Upper lobe of right lung (tissue), 1 donor: ENCODE data around the gene TRPM4. TPM values are rescaled to one million over a fixed set of nuclear protein-coding genes. Genes with fewer than 3 reads are reported as not detected.

Source experiments
- ATAC-seq: fragments of 200-7000 bp; cut with Tn5 transposase; one replicate; pipeline ENCODE4 v1.9.1; 2020; ENCODE audit warnings: mild to moderate bottlenecking, moderate library complexity
- DNase-seq: peaks from one replicate; pipeline ENCODE4 v3.0.0-alpha.2; 2020
- H3K27ac ChIP-seq: fragments of 200-600 bp; one replicate; pipeline ENCODE4 v1.8.0; 2022
- H3K27me3 ChIP-seq: fragments of 200-600 bp; one replicate; pipeline ENCODE4 v1.8.0; 2022; ENCODE audit warnings: mild to moderate bottlenecking
- H3K36me3 ChIP-seq: fragments of 200-600 bp; one replicate; pipeline ENCODE4 v1.8.0; 2022
- H3K4me1 ChIP-seq: fragments of 200-600 bp; one replicate; pipeline ENCODE4 v1.8.0; 2022
- H3K4me3 ChIP-seq: fragments of 200-600 bp; one replicate; pipeline ENCODE4 v1.8.0; 2022; ENCODE audit warnings: mild to moderate bottlenecking
- H3K9me3 ChIP-seq: fragments of 200-600 bp; one replicate; pipeline ENCODE4 v1.8.0; 2022
- CTCF ChIP-seq: fragments of 200-600 bp; IDR thresholded peaks from one replicate; pipeline ENCODE4 v1.8.0; 2022; ENCODE audit warnings: antibody characterized with exemption
- intact Hi-C: fragments of 100-400 bp; cut with DNase I; formaldehyde crosslinking; loops from one replicate; pipeline ENCODE4 v1.11.0; 2022
- total RNA-seq: library from RNA; stranded (reverse); fragmentation: NEBNext Ultra II Directional; extraction: Animal tissue kit (Norgen Biotek cat#: 25700); gene quantifications from one replicate; pipeline ENCODE4 v1.2.1, GENCODE V29; 2021
- donor health status: DM: no; HTN: yes; CAD: no; lungs with severe emphysema.

The TRPM4 gene
- total RNA-seq, 1 donor from 2014 or later: 44.3 TPM

DNA sequence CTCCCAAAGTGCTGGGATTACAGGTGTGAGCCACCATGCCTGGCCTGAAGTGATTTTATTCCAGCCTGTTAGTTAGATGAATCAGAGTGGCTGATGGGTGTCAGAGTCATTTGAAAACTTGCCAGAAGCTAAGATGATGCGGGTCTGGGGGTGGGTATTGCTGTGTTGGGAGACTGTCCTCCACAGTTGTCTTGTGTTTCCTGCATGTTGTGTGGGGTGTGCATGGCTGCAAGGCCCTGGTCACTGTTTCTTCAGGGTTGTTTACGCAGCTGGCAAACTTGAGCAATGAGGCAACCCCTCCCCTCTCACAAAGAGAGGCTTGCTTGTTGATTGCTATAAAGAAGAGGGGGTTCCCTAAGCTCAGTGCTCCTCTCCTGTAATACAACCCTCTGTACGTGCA lies 71.8 kb downstream of the TRPM4 start:
- no peaks in the 10 kb centered on the region for H3K9me3 ChIP-seq
- no peaks in the 10 kb centered on the region for H3K27me3 ChIP-seq
- no peak overlapping the region for H3K4me3 ChIP-seq
- no peak overlapping the region for H3K27ac ChIP-seq
- no peaks in the 10 kb centered on the region for H3K4me1 ChIP-seq
- no peak for TF ChIP-seq CTCF
- intact Hi-C loops: loop anchor here (10.0 kb wide), 1 partner anchor 215 kb away; the partner anchor contains the start of gene SLC17A7
- no peak for DNase-seq
- ATAC-seq: no peak
- no peaks in the 10 kb centered on the region for H3K36me3 ChIP-seq

DNA sequence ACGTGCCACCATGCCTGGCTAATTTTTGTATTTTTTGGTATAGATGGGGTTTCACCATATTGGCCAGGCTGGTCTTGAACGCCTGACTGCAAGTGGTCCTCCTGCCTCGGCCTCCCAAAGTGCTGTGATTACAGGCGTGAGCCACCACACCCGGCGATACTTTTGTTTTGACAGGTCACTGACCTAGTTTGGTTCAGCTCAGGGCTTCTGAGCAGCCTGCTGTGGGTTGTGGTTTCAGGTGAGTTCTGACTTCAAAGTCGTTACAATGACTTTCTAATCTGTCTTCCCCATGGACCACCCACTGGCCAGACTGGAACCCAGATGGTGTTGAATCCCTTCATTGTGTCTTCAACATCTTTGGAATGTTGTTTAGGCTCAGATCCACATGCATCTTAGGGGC lies 73.8 kb downstream of the TRPM4 start:
- Histone ChIP-seq H3K27ac (no peak overlapping the region), H3K4me3 (no peak overlapping the region), H3K4me1 (no peaks in the 10 kb centered on the region), H3K36me3 (no peaks in the 10 kb centered on the region), H3K27me3 (no peaks in the 10 kb centered on the region), H3K9me3 (no peaks in the 10 kb centered on the region)
- TF ChIP-seq CTCF: no peak
- ATAC-seq: no peak
- DNase-seq: no peak
- intact Hi-C loops: no loop called here

GRCh38 chr19:49231804-49232203 lies 74.2 kb downstream of the TRPM4 start:
- no peaks in the 10 kb centered on the region for H3K27me3 ChIP-seq
- H3K27ac ChIP-seq: no peak overlapping the region
- no peaks in the 10 kb centered on the region for H3K36me3 ChIP-seq
- H3K4me3 ChIP-seq: no peak overlapping the region
- no peaks in the 10 kb centered on the region for H3K4me1 ChIP-seq
- DNase-seq: no peak
- ATAC-seq: no peak
- intact Hi-C loops: no loop called here
- H3K9me3 ChIP-seq: no peaks in the 10 kb centered on the region
- no peak for TF ChIP-seq CTCF

- TF ChIP-seq CTCF: no peak
- Histone ChIP-seq H3K4me1 (no peaks in the 10 kb centered on the region), H3K9me3 (no peaks in the 10 kb centered on the region), H3K4me3 (no peak overlapping the region), H3K27ac (no peak overlapping the region), H3K27me3 (no peaks in the 10 kb centered on the region), H3K36me3 (no peaks in the 10 kb centered on the region)
- ATAC-seq: no peak
- DNase-seq: no peak
- intact Hi-C loops: no loop called here
Measured at GRCh38 chr19:49233163-49233562, 75.6 kb downstream of the TRPM4 start.

DNA sequence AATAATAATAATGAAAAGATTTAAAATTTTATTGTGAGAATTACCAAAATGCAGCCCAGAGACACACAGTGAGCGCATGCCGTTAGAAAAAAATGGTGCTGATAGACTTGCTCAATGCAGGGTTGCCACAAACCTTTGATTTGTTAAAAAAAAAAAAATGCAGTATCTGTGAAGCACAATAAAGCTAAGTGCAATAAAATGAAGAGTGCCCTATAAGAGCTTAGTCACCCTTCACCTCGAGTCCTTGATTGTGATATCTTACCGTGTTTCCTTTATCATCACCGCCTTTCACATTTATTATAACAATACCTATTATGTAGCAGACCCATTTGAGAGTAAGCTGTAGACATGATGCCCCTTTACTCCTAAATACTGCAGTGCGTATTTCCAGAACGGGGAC lies 84.2 kb downstream of the TRPM4 start:
- TF ChIP-seq CTCF: no peak
- Histone ChIP-seq H3K9me3 (no peaks in the 10 kb centered on the region), H3K4me1 (no peaks in the 10 kb centered on the region), H3K27ac (no peak overlapping the region), H3K4me3 (no peak overlapping the region), H3K36me3 (no peaks in the 10 kb centered on the region), H3K27me3 (no peaks in the 10 kb centered on the region)
- ATAC-seq (no peak), DNase-seq (no peak)
- intact Hi-C loops: no loop called here

DNA sequence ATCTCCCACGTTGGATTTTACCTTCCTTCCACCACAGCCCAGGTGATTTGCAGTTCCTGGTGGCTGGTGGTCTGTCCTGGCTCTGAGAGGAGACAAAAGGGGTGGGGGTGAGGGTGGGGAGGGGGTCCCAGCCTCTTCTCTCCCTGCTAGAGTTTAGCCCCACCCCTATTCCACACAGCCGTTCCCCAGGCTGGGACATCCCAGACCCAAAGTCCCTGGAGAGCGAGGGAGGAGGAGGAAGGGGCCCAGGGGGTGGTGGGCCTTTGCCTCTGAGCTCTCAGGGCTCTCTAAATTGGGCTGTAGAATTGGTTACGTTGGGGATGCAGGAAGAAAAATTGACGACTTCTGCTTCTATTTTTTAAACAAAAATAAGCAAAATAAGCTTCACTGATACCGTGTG lies 85.5 kb downstream of the TRPM4 start:
- no peak for TF ChIP-seq CTCF
- no peak overlapping the region for H3K4me3 ChIP-seq
- H3K27me3 ChIP-seq: no peaks in the 10 kb centered on the region
- intact Hi-C loops: no loop called here
- H3K27ac ChIP-seq: no peak overlapping the region
- H3K9me3 ChIP-seq: no peaks in the 10 kb centered on the region
- ATAC-seq (no peak), DNase-seq (no peak)
- H3K36me3 ChIP-seq: no peaks in the 10 kb centered on the region
- no peaks in the 10 kb centered on the region for H3K4me1 ChIP-seq
